Activated CD8-positive, alpha-beta T cell treated with anti-CD3 and anti-CD28 coated beads for 36 hours (primary cell): ENCODE measurements around the gene GDAP2. TPM values are rescaled to one million over a fixed set of nuclear protein-coding genes. Genes with fewer than 3 reads are reported as not detected.

Source experiments
- ATAC-seq: fragments of 200-7000 bp; cut with Tn5 transposase; one replicate; pipeline ENCODE4 v1.10.0; 2021; ENCODE audit warnings: mild to moderate bottlenecking, moderate library complexity
- CTCF ChIA-PET: fragments of 350-600 bp; sonication (Branson Sonifier 250); formaldehyde crosslinking; loops from one replicate; lab custom pipeline; 2021; ENCODE audit warnings: antibody characterized with exemption; lab: Charles Lee
- POLR2A ChIA-PET: fragments of 350-600 bp; sonication (Branson Sonifier 250); formaldehyde crosslinking; loops from one replicate; lab custom pipeline; 2021; ENCODE audit warnings: antibody characterized with exemption; lab: Charles Lee
- DNase-seq: peaks from one replicate; pipeline ENCODE4 v3.0.0-alpha.2; 2020
- H3K27ac Mint-ChIP-seq: one replicate; pipeline ENCODE4 v1.8.0; 2021; ENCODE audit warnings: mild to moderate bottlenecking, mixed read lengths
- H3K27me3 Mint-ChIP-seq: one replicate; pipeline ENCODE4 v1.8.0; 2021; ENCODE audit warnings: mixed read lengths
- H3K36me3 Mint-ChIP-seq: one replicate; pipeline ENCODE4 v1.8.0; 2021; ENCODE audit warnings: low read depth, mixed read lengths
- H3K4me1 Mint-ChIP-seq: one replicate; pipeline ENCODE4 v1.8.0; 2021; ENCODE audit warnings: low read depth, mixed read lengths
- H3K4me3 Mint-ChIP-seq: one replicate; pipeline ENCODE4 v1.8.0; 2021; ENCODE audit warnings: mild to moderate bottlenecking, moderate library complexity, mixed read lengths
- H3K9me3 Mint-ChIP-seq: one replicate; pipeline ENCODE4 v1.8.0; 2021; ENCODE audit warnings: mixed read lengths
- CTCF ChIP-seq: fragments of 200-600 bp; IDR thresholded peaks from one replicate; pipeline ENCODE4 v1.8.0; 2022; ENCODE audit warnings: antibody characterized with exemption, mild to moderate bottlenecking
- intact Hi-C: fragments of 100-400 bp; cut with micrococcal nuclease; formaldehyde crosslinking; loops from one replicate; pipeline ENCODE4 v1.10.0; 2022
- total RNA-seq, 2 experiments: library from RNA; stranded (reverse); gene quantifications; one replicate each; pipeline ENCODE4 v1.2.3, GENCODE V29; 2021

Gene GDAP2
- total RNA-seq, 2 experiments from 2014 or later, result 18.5 to 20.4 TPM

GRCh38 chr1:117942293-117942692 lies 12.9 kb upstream of the GDAP2 start:
- no peaks in the 10 kb centered on the region for H3K27me3 Mint-ChIP-seq
- ChIA-PET POLR2A (no interaction called here), CTCF (interaction anchor here (1.1 to 1.7 kb wide), 2 partner anchors 12 to 13 kb away, joined by 4 to 5 read pairs; partner anchors contain the start of gene GDAP2)
- no peak overlapping the region for H3K27ac Mint-ChIP-seq
- no peaks in the 10 kb centered on the region for H3K4me1 Mint-ChIP-seq
- H3K4me3 Mint-ChIP-seq, result no peak overlapping the region
- DNase-seq (no peak), ATAC-seq (no peak)
- intact Hi-C loops, result no loop called here
- no peak for TF ChIP-seq CTCF
- peaks cover 61% of the 10 kb centered on the region for H3K36me3 Mint-ChIP-seq
- H3K9me3 Mint-ChIP-seq, result no peaks in the 10 kb centered on the region

- no peak for TF ChIP-seq CTCF
- ChIA-PET POLR2A (no interaction called here), CTCF (no interaction called here)
- H3K9me3 Mint-ChIP-seq, result no peaks in the 10 kb centered on the region
- H3K4me3 Mint-ChIP-seq, result no peak overlapping the region
- peaks cover 39% of the 10 kb centered on the region for H3K4me1 Mint-ChIP-seq
- peaks cover 60% of the 10 kb centered on the region for H3K36me3 Mint-ChIP-seq
- no peak overlapping the region for H3K27ac Mint-ChIP-seq
- intact Hi-C loops, result no loop called here
- DNase-seq, result no peak
- no peak for ATAC-seq
- H3K27me3 Mint-ChIP-seq, result no peaks in the 10 kb centered on the region
Measured at GRCh38 chr1:117933769-117934168, 4.3 kb upstream of the GDAP2 start.

GRCh38 chr1:117932576-117932975 lies 3.2 kb upstream of the GDAP2 start:
- CTCF ChIA-PET, result no interaction called here
- DNase-seq, result no peak
- no peak overlapping the region for H3K27ac Mint-ChIP-seq
- no peak for ATAC-seq
- POLR2A ChIA-PET, result no interaction called here
- intact Hi-C loops, result no loop called here
- no peaks in the 10 kb centered on the region for H3K9me3 Mint-ChIP-seq
- H3K36me3 Mint-ChIP-seq, result peaks cover 49% of the 10 kb centered on the region
- H3K27me3 Mint-ChIP-seq, result no peaks in the 10 kb centered on the region
- peaks cover 47% of the 10 kb centered on the region for H3K4me1 Mint-ChIP-seq
- H3K4me3 Mint-ChIP-seq, result no peak overlapping the region
- TF ChIP-seq CTCF, result no peak

GRCh38 chr1:117930484-117930883 lies 1.1 kb upstream of the GDAP2 start:
- intact Hi-C loops, result no loop called here
- Mint-ChIP-seq H3K27ac (peak overlapping the region; percentile 91), H3K27me3 (no peaks in the 10 kb centered on the region), H3K4me3 (peak overlapping the region; percentile 99), H3K36me3 (peaks cover 42% of the 10 kb centered on the region), H3K4me1 (peaks cover 59% of the 10 kb centered on the region), H3K9me3 (no peaks in the 10 kb centered on the region)
- no peak for DNase-seq
- ChIA-PET CTCF (interaction anchor here (0.7 to 1.5 kb wide), 4 partner anchors 10 to 34 kb away, joined by 4 to 5 read pairs (median 4); no protein-coding TSS in a partner anchor), POLR2A (interaction anchor here (2.0 kb wide), 1 partner anchor 275 kb away, joined by 4 read pairs; no protein-coding TSS in a partner anchor)
- TF ChIP-seq CTCF, result no peak
- ATAC-seq, result no peak

- H3K9me3 Mint-ChIP-seq, result no peaks in the 10 kb centered on the region
- peak overlapping the region; percentile 99 for H3K4me3 Mint-ChIP-seq
- DNase-seq (no peak), ATAC-seq (no peak)
- POLR2A ChIA-PET, result interaction anchor here (1.4 to 2.0 kb wide), 2 partner anchors 38 to 275 kb away, joined by 3 to 4 read pairs; no protein-coding TSS in a partner anchor
- peaks cover 42% of the 10 kb centered on the region for H3K36me3 Mint-ChIP-seq
- peak overlapping the region; percentile 91 for H3K27ac Mint-ChIP-seq
- H3K4me1 Mint-ChIP-seq, result peaks cover 59% of the 10 kb centered on the region
- TF ChIP-seq CTCF, result no peak
- intact Hi-C loops, result no loop called here
- CTCF ChIA-PET, result interaction anchor here (1.4 kb wide), 2 partner anchors 12 to 34 kb away, joined by 4 to 5 read pairs; no protein-coding TSS in a partner anchor
- H3K27me3 Mint-ChIP-seq, result no peaks in the 10 kb centered on the region
Measured at GRCh38 chr1:117930173-117930447, 689 bp upstream of the GDAP2 start.
